GM03348 (cell line): ENCODE measurements around the gene CLDN9.

ENCODE experiments used
- DNase-seq: peaks from one replicate; pipeline ENCODE4 v3.0.0; 2012; ENCODE audit warnings: low spot score

Gene CLDN9

DNA sequence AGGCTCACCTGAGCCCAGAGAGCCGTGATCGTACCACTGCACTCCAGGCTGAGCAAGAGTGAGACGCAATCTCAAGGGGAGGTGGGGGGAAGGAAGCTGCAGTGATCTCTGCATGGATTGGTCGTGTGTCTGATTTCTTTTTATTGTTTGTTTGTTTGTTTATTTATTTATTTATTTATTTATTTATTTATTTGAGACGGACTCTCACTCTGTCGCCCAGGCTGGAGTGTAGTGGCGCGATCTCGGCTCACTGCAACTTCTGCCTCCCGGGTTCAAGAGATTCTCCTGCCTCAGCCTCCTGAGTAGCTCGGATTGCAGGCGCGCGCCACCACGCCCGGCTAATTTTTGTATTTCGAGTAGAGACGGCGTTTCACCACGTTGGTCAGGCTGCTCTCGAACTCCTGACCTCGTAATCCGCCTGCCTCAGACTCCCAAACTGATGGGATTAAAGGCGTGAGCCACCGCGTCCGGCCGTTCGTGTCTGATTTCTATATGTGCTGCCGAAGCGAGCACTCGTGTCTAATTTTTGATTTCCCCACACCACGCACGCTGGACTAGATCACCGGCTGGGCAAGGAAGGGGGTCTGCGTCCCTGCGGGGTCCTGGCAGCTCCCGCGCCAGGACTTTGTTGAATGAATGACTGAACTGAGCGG, 7.0 kb downstream of the CLDN9 start:
- no peak for DNase-seq

DNA sequence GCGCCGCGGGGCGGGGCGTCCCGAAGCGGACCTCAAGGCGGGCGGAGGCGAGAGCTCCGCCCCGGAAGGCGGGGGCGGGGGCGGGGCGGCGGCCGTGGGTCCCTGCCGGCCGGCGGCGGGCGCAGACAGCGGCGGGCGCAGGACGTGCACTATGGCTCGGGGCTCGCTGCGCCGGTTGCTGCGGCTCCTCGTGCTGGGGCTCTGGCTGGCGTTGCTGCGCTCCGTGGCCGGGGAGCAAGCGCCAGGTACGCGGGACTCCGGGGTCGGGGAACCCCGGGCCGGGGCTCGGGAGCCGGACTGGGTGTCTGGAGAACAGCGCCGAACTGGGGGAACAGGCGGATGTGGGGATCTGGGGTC, 7.5 kb downstream of the CLDN9 start, which contains the start of gene TNFRSF12A:
Gene TNFRSF12A, plus strand, starts transcription at position 122 of the 357 bp plus-strand sequence. Its CDS starts 30 bp downstream, at position 152.
- peak; percentile 96 for DNase-seq

- peak; percentile 96 for DNase-seq
Observed at GRCh38 chr16:3020604-3021448, 8.1 kb downstream of the CLDN9 start.

DNA sequence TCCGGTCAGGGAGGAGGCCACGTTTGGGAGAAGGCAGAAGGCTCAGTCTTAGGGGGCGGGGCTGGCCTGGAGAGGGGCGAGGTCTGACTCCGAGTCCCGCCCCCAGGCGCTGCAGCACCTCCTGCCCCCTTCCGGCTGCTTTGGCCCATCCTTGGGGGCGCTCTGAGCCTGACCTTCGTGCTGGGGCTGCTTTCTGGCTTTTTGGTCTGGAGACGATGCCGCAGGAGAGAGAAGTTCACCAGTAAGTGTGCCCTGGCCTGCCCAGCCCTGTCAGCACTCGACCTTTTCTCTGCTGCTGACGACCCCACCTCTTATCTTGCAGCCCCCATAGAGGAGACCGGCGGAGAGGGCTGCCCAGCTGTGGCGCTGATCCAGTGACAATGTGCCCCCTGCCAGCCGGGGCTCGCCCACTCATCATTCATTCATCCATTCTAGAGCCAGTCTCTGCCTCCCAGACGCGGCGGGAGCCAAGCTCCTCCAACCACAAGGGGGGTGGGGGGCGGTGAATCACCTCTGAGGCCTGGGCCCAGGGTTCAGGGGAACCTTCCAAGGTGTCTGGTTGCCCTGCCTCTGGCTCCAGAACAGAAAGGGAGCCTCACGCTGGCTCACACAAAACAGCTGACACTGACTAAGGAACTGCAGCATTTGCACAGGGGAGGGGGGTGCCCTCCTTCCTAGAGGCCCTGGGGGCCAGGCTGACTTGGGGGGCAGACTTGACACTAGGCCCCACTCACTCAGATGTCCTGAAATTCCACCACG, 8.9 kb downstream of the CLDN9 start:
- DNase-seq: peak; percentile 91

- DNase-seq: peak; percentile 94
Observed at GRCh38 chr16:3022208-3022683, 9.5 kb downstream of the CLDN9 start.

- peak; percentile 52 for DNase-seq
Observed at GRCh38 chr16:3022684-3023414, 10.1 kb downstream of the CLDN9 start.

DNA sequence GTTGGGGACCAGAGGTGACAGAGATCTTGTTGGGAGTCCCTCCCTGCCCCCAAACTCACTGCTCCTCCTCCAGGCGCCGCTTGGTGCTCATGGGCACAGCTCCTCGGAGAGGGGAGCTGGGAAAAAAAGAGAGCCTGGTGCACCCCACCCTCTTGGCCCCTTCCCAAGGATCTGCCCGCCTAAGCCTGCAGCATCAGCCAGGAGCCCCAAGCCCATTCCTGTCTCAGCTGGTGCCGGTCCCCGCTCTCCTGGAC, 10.6 kb downstream of the CLDN9 start:
- DNase-seq: peak; percentile 78

DNA sequence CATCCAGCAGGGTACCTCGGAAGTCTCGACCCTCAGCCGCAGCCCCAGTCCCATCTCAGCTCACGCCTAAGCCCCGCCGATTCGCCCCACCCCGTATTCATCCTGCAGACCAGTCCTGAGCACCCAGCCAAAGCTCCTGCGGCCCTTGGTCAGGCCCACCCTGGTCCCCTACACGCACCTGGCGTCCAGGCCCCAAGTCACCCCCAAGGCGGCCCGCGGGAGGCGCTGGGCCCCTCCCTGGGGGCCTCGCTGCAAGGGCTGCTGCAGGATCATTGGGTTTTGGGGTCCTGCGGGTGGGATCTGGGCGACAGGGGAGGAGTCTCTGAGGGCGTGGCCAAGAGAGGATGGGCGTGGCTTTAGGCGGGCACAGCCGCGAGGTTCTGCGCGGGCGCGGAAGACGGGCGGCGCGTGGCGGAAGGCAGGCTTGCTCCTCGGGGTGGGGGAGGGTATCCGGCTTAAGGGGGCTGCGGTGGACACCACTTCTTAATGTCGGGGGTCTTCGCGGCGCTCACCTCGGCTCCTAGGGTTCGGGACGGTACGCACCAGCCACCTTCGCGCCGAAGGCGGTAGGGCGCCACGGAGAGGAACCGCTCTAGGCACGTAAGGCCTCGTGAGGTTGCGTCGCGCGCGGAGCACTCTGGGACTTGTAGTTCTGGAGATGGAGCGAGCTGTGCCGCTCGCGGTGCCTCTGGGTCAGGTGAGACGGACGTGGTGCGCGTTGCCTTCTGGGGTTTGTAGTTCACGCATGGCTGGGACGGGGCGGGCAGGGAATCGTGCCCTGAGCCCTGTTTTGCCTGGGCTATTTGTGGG, 11.2 kb downstream of the CLDN9 start, which contains the start of the genes HCFC1R1 and THOC6:
Gene HCFC1R1, minus strand, starts transcription at position 274 of the 810 bp plus-strand sequence. Its CDS starts 1 bp downstream, at position 273.
Gene THOC6, plus strand, starts transcription at position 367 of the 810 bp plus-strand sequence. Its CDS starts 292 bp downstream, at position 659.
- DNase-seq: peak; percentile 92

GRCh38 chr16:3025032-3026002, 12.6 kb downstream of the CLDN9 start:
- no peak for DNase-seq

- no peak for DNase-seq
Observed at GRCh38 chr16:3026003-3026378, 13.3 kb downstream of the CLDN9 start.

DNA sequence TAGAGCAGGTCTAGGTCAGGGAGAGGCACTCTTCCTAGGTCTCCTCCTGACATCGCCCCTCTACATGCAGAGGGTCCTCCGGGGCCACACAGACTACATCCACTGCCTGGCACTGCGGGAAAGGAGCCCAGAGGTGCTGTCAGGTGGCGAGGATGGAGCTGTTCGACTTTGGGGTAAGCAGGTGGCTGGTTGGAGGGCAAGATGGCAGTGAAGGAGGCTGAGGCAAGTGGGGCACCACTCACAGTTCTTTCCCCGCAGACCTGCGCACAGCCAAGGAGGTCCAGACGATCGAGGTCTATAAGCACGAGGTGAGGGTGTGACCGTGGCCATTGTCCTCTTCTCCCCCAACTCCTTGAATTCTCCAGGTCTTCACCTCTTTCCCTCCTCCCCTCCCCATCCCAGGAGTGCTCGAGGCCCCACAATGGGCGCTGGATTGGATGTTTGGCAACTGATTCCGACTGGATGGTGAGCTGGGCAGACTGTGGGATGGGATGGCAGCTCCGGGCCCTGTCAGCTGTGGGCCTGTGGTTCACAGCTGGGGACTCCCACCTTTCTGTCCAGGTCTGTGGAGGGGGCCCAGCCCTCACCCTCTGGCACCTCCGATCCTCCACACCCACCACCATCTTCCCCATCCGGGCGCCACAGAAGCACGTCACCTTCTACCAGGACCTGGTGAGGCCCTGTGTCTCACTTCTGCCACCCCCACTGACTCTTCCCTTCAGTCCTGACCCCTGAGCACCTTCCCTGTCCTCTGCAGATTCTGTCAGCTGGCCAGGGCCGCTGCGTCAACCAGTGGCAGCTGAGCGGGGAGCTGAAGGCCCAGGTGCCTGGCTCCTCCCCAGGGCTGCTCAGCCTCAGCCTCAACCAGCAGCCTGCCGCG, 14.1 kb downstream of the CLDN9 start:
- no peak for DNase-seq

GRCh38 chr16:3027489-3027795, 14.7 kb downstream of the CLDN9 start:
- DNase-seq: no peak

- peak; percentile 81 for DNase-seq
Observed at GRCh38 chr16:3027983-3028715, 15.4 kb downstream of the CLDN9 start.

- DNase-seq: no peak
Observed at GRCh38 chr16:3028716-3029319, 16.1 kb downstream of the CLDN9 start.

- peak; percentile 67 for DNase-seq
Observed at GRCh38 chr16:3029491-3030221, 16.9 kb downstream of the CLDN9 start.

DNA sequence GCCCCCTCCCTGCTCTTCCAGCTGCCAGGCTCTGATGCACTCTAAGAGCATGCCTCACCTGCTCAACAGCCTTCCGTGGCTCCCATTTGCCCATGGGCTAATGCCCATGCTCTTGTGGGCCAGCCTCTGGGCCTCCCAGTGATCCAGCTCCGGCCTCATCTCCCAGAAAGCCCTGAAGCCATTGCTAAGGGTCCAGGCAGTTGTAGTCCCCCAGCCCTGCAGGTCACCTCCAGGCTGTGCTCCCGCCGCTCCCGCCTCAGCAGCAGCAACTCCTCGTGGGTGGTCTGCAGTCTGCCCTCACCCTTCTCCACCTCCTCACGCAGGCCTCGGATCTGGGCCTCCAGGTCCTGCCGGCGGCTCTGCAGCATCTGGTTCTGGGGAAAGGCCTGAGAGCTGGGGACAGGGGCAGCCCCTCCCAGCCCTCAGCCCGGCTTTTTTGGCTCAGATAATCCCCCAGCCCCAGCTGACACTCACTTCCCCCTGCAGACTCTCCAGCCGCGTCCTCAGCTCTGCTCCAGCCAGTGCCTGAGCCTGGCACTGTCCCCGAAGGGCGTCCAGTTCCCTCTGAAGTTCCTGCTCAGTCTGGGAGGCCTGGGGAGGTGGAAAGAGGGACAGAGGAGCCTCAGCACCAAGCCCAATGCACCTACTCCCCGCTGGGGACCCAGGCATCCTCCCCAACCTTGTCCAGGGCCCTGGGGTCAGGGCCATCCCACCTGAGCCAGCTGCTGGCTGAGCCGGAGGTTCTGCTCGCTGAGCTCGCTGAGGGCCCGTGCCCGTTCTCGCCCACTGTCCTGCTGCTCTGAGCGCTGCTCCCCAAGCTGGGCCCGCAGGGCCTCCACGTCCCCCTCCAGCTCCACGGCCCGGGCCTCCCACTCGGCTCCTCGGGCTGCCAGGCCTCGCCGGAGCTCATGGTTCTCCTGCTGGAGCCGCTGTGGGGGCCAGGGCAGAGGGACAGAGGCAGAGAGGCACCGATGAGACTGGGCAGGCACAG, 17.8 kb downstream of the CLDN9 start:
- DNase-seq: no peak
